GM18861 (cell line): ENCODE measurements around the gene AGL.
"Not testable (repeated sequence)": the region's sequence is repeated elsewhere in the genome, so short reads cannot be mapped to it uniquely, and the experiment has no call there.

ENCODE experiments used
- ATAC-seq: cut with Tn5 transposase; IDR thresholded peaks from one replicate; pipeline ENCODE4 v1.9.1; 2021; ENCODE audit not compliant: unreplicated experiment

The AGL gene

GRCh38 chr1:99972066-99972465, 121.9 kb downstream of the AGL start:
- not testable (repeated sequence) for ATAC-seq
